GM12878 (cell line): Measurements from ENCODE around the gene MYMK. TPM values are rescaled to one million over a fixed set of nuclear protein-coding genes. Genes with fewer than 3 reads are reported as not detected.

Experiments used
- ATAC-seq: fragments of 200-7000 bp; cut with Tn5 transposase; 3 replicates; pipeline ENCODE4 v1.9.1; 2020; ENCODE audit warnings: mild to moderate bottlenecking, moderate library complexity
- BruUV-seq: library from RNA; stranded (reverse); fragments of 400-500 nt; replicated peaks from 2 replicates; lab custom pipeline; 2021; lab: Mats Ljungman, UMichigan
- CTCF ChIA-PET: fragments of 300-600 bp; sonication (Branson Sonifier 250); formaldehyde crosslinking; extraction: SDS; loops from one replicate; lab custom pipeline; 2021; ENCODE audit warnings: inconsistent platforms; lab: Yijun Ruan, JAX
- POLR2A ChIA-PET: fragments of 350-600 bp; formaldehyde crosslinking; extraction: SDS; loops from one replicate; lab custom pipeline; 2021; ENCODE audit warnings: inconsistent platforms; lab: Charles Lee
- RAD21 ChIA-PET: fragments of 300-600 bp; sonication (Branson Sonifier 250); formaldehyde crosslinking; loops from one replicate; lab custom pipeline; 2023; ENCODE audit warnings: antibody characterized with exemption; ENCODE audit not compliant: unreplicated experiment; lab: Charles Lee
- SMC1A ChIA-PET: fragments of 300-600 bp; sonication (Branson Sonifier 250); formaldehyde crosslinking; loops from one replicate; lab custom pipeline; 2023; ENCODE audit not compliant: unreplicated experiment, uncharacterized antibody; lab: Charles Lee
- DNase-seq: peaks from one replicate; pipeline ENCODE4 v3.0.0-alpha.2; 2011; ENCODE audit warnings: low read depth, low spot score
- FAIRE-seq: peaks from 3 replicates; lab custom pipeline; 2011; peaks lifted over from hg19 to GRCh38; lab: Jason Lieb, UNC
- H2AFZ ChIP-seq: 2 replicates; pipeline ENCODE4 v1.6.0; 2011; ENCODE audit warnings: low read depth, low read length, control low read depth; ENCODE audit not compliant: control insufficient read depth
- H3K27ac ChIP-seq: 2 replicates; pipeline ENCODE4 v1.5.1; 2011; ENCODE audit warnings: control low read depth; ENCODE audit not compliant: control insufficient read depth, insufficient read depth
- H3K27me3 ChIP-seq, 2 experiments: replicated peaks in 1 of 2; 2 replicates each; pipeline versions ENCODE4 v1.6.0 to v1.6.1; 2011; ENCODE audit warnings: low read length in 1 of 2; ENCODE audit not compliant: control insufficient read depth in 2 of 2, insufficient read depth in 2 of 2
- H3K36me3 ChIP-seq, 2 experiments: 2 replicates each; pipeline ENCODE4 v1.5.1; 2011; ENCODE audit warnings: low read length in 1 of 2; ENCODE audit not compliant: control insufficient read depth in 2 of 2, insufficient read depth in 2 of 2
- H3K4me1 ChIP-seq: 2 replicates; pipeline ENCODE4 v1.6.1; 2011; ENCODE audit warnings: mild to moderate bottlenecking, low read length, moderate library complexity, mixed read lengths; ENCODE audit not compliant: control insufficient read depth, insufficient read depth
- H3K4me2 ChIP-seq: 2 replicates; pipeline ENCODE4 v1.6.0; 2011; ENCODE audit warnings: control low read depth; ENCODE audit not compliant: control insufficient read depth, insufficient read depth
- H3K4me3 ChIP-seq: fragments of 200-600 bp; sonication (generic); 2 replicates; pipeline ENCODE4 v1.5.1; 2016
- H3K79me2 ChIP-seq: 2 replicates; pipeline ENCODE4 v1.6.0; 2011; ENCODE audit warnings: low read length; ENCODE audit not compliant: control insufficient read depth, insufficient read depth
- H3K9ac ChIP-seq: 2 replicates; pipeline ENCODE4 v1.8.0; 2011; ENCODE audit warnings: low read length, control low read depth, mixed read lengths; ENCODE audit not compliant: control insufficient read depth, insufficient read depth
- H3K9me3 ChIP-seq: replicated peaks from 3 replicates; pipeline ENCODE4 v1.5.1; 2011; ENCODE audit warnings: mild to moderate bottlenecking, low read length; ENCODE audit not compliant: control insufficient read depth, insufficient read depth
- H4K20me1 ChIP-seq: 2 replicates; pipeline ENCODE4 v1.6.0; 2011; ENCODE audit not compliant: control insufficient read depth, insufficient read depth
- CBX5 ChIP-seq: sonication (generic); IDR thresholded peaks from 2 replicates; pipeline ENCODE4 v1.6.1; 2016; ENCODE audit warnings: low read depth, moderate library complexity, mild to moderate bottlenecking, inconsistent platforms
- CHD1 ChIP-seq: IDR thresholded peaks from 2 replicates; pipeline ENCODE4 v1.6.1; 2012; ENCODE audit warnings: low read depth, low read length, improper control_type of control experiment
- JUND ChIP-seq: IDR thresholded peaks from 2 replicates; pipeline ENCODE4 v1.6.1; 2012; ENCODE audit warnings: low read depth, mild to moderate bottlenecking, low read length, improper control_type of control experiment, moderate library complexity
- MTA3 ChIP-seq: IDR thresholded peaks from 2 replicates; pipeline ENCODE4 v1.6.1; 2012; ENCODE audit warnings: low read length, inconsistent platforms, borderline replicate concordance
- NFIC ChIP-seq: IDR thresholded peaks from 2 replicates; pipeline ENCODE4 v1.6.1; 2012; ENCODE audit warnings: low read depth, mild to moderate bottlenecking, inconsistent platforms, low read length, moderate library complexity
- PML ChIP-seq: IDR thresholded peaks from 2 replicates; pipeline ENCODE4 v1.6.1; 2012; ENCODE audit warnings: low read length, inconsistent platforms
- RUNX3 ChIP-seq: IDR thresholded peaks from 2 replicates; pipeline ENCODE4 v1.6.1; 2012; ENCODE audit warnings: low read length, inconsistent platforms
- SREBF2 ChIP-seq: IDR thresholded peaks from 2 replicates; pipeline ENCODE4 v1.6.1; 2012; ENCODE audit warnings: mild to moderate bottlenecking, low read length
- SRF ChIP-seq, 2 experiments: IDR thresholded peaks; 2 replicates each; pipeline ENCODE4 v1.6.1; 2011; ENCODE audit warnings: low read depth in 2 of 2, low read length in 2 of 2, mild to moderate bottlenecking in 1 of 2, moderate library complexity in 1 of 2
- WGBS: methylation state at CpG from one replicate; pipeline ENCODE4 v1.1.6; 2016; ENCODE audit warnings: low lambda C conversion rate; ENCODE audit not compliant: insufficient replicate concordance, insufficient coverage; ENCODE audit errors: missing lambda C conversion rate; 5-methylcytosine and 5-hydroxymethylcytosine counted together
- in situ Hi-C: fragments of 300-500 bp; cut with MboI; formaldehyde crosslinking; loops from 9 replicates; pipeline ENCODE4 v1.14.3; 2018; ENCODE audit warnings: mixed read lengths
- intact Hi-C: fragments of 100-400 bp; cut with micrococcal nuclease; formaldehyde crosslinking; loops from one replicate; pipeline ENCODE4 v1.14.2; 2022; ENCODE audit not compliant: unreplicated experiment
- polyA plus RNA-seq, 11 experiments: library from polyadenylated mRNA; depleted of rRNA in 4 of 11; unstranded in 6 of 11; stranded (reverse) in 5 of 11; fragments of >200 nt; fragmentation: Nextera tagmentation in 4 of 11; fragmentation: Illumina TruSeq in 1 of 11; extraction: Ambion mirVana in 4 of 11; extraction: Trizol in 1 of 11; gene quantifications; 1 replicate in 1 of 11; 2 replicates in 10 of 11; pipeline versions ENCODE4 v1.2.1 to v1.2.3, GENCODE V29; 2011 to 2016; ENCODE audit warnings: inconsistent platforms in 2 of 11, missing spikeins in 2 of 11, low read depth in 1 of 11
- total RNA-seq, 4 experiments: library from RNA; depleted of rRNA in 3 of 4; stranded (reverse); fragments of >200 nt in 3 of 4; fragmentation: Illumina TruSeq in 1 of 4; extraction: Trizol in 1 of 4; gene quantifications; 2 replicates each; pipeline versions ENCODE4 v1.2.1 to v1.2.3, GENCODE V29; 2013 to 2021
- TF ChIP-seq, protein P1 (sequence below): fragments of 450-650 bp; IDR thresholded peaks from 2 replicates; pipeline ENCODE4 v1.6.1; 2016; ENCODE audit warnings: mild to moderate bottlenecking, moderate library complexity, borderline replicate concordance
- TF ChIP-seq, protein P2 (sequence below): IDR thresholded peaks from 2 replicates; pipeline ENCODE4 v1.6.1; 2012; ENCODE audit warnings: low read depth, low read length, improper control_type of control experiment
- TF ChIP-seq, protein P3 (sequence below): fragments of 450-650 bp; IDR thresholded peaks from 2 replicates; pipeline ENCODE4 v1.6.1; 2017; ENCODE audit warnings: mild to moderate bottlenecking

The MYMK gene
- total and polyA plus RNA-seq, 10 of the 15 experiments (the other 5 are each of a cell fraction or from before 2014, with no cell fraction given) = not detected

DNA sequence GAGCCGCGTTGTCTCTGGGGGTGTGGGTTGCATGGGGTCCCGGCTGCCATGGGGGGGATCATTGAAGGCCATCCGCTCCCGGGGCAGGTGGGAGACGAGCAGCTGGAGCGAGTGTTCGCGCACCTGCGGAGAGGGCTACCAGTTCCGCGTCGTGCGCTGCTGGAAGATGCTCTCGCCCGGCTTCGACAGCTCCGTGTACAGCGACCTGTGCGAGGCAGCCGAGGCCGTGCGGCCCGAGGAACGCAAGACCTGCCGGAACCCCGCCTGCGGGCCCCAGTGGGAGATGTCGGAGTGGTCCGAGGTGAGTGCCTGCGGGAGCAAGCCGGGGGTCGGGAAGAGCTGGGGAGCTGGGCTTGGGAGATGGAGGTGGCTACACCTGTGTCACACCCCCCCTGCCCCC, 43.4 kb upstream of the MYMK start (continued):
- TF ChIP-seq, protein P1, sequence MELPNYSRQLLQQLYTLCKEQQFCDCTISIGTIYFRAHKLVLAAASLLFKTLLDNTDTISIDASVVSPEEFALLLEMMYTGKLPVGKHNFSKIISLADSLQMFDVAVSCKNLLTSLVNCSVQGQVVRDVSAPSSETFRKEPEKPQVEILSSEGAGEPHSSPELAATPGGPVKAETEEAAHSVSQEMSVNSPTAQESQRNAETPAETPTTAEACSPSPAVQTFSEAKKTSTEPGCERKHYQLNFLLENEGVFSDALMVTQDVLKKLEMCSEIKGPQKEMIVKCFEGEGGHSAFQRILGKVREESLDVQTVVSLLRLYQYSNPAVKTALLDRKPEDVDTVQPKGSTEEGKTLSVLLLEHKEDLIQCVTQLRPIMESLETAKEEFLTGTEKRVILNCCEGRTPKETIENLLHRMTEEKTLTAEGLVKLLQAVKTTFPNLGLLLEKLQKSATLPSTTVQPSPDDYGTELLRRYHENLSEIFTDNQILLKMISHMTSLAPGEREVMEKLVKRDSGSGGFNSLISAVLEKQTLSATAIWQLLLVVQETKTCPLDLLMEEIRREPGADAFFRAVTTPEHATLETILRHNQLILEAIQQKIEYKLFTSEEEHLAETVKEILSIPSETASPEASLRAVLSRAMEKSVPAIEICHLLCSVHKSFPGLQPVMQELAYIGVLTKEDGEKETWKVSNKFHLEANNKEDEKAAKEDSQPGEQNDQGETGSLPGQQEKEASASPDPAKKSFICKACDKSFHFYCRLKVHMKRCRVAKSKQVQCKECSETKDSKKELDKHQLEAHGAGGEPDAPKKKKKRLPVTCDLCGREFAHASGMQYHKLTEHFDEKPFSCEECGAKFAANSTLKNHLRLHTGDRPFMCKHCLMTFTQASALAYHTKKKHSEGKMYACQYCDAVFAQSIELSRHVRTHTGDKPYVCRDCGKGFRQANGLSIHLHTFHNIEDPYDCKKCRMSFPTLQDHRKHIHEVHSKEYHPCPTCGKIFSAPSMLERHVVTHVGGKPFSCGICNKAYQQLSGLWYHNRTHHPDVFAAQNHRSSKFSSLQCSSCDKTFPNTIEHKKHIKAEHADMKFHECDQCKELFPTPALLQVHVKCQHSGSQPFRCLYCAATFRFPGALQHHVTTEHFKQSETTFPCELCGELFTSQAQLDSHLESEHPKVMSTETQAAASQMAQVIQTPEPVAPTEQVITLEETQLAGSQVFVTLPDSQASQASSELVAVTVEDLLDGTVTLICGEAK = no peak
- TF ChIP-seq SREBF2 = no peak
- TF ChIP-seq, all 136 proteins: peak for 0

DNA sequence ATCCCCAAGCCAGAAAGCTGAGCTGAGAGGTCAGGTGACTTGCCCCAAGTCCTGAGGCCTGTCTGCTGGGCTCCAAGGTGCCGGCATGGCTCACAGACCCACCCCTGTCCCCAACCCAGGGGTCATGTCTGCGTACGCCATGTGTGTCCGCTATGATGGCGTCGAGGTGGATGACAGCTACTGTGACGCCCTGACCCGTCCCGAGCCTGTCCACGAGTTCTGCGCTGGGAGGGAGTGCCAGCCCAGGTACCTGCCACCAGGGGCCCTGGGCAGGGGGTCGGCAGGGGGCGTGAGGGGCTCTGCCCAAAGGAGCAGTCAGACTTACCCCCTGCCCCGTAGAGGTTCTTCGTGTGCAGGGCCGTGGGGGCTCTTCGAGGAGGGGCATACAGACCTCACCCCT, 42.1 kb upstream of the MYMK start:
- RAD21 ChIA-PET = no interaction called here
- SMC1A ChIA-PET = no interaction called here
- Histone ChIP-seq H3K4me2 (no peak overlapping the region), H3K4me3 (no peak overlapping the region), H3K27me3 (no peaks in the 10 kb centered on the region; a peak in 1 of 4 replicates), H3K4me1 (no peaks in the 10 kb centered on the region), H2AFZ (no peak overlapping the region), H4K20me1 (no peaks in the 10 kb centered on the region), H3K9ac (no peak overlapping the region), H3K27ac (no peak overlapping the region), H3K79me2 (no peaks in the 10 kb centered on the region), H3K36me3 (no peaks in the 10 kb centered on the region), H3K9me3 (no peaks in the 10 kb centered on the region)
- in situ Hi-C loops (no loop called here), intact Hi-C loops (no loop called here)
- WGBS = 57% methylated on average over 17 of the region's 17 CpGs
- TF ChIP-seq SRF (IDR thresholded peaks at IDR 0.05; ENCODE audit: low read depth in 2 of 2, low read length in 2 of 2) (no peak), RUNX3 (no peak), PML (no peak), JUND (no peak), CBX5 (no peak), MTA3 (no peak), NFIC (no peak), CHD1 (no peak)
- TF ChIP-seq, protein P2, sequence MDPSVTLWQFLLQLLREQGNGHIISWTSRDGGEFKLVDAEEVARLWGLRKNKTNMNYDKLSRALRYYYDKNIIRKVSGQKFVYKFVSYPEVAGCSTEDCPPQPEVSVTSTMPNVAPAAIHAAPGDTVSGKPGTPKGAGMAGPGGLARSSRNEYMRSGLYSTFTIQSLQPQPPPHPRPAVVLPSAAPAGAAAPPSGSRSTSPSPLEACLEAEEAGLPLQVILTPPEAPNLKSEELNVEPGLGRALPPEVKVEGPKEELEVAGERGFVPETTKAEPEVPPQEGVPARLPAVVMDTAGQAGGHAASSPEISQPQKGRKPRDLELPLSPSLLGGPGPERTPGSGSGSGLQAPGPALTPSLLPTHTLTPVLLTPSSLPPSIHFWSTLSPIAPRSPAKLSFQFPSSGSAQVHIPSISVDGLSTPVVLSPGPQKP = no peak
- TF ChIP-seq, protein P3, sequence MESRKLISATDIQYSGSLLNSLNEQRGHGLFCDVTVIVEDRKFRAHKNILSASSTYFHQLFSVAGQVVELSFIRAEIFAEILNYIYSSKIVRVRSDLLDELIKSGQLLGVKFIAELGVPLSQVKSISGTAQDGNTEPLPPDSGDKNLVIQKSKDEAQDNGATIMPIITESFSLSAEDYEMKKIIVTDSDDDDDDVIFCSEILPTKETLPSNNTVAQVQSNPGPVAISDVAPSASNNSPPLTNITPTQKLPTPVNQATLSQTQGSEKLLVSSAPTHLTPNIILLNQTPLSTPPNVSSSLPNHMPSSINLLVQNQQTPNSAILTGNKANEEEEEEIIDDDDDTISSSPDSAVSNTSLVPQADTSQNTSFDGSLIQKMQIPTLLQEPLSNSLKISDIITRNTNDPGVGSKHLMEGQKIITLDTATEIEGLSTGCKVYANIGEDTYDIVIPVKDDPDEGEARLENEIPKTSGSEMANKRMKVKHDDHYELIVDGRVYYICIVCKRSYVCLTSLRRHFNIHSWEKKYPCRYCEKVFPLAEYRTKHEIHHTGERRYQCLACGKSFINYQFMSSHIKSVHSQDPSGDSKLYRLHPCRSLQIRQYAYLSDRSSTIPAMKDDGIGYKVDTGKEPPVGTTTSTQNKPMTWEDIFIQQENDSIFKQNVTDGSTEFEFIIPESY = no peak
- DNase-seq = no peak
- ATAC-seq = no peak
- POLR2A ChIA-PET = no interaction called here
- CTCF ChIA-PET = no interaction called here
- BruUV-seq = no TSS peak
- no peak for FAIRE-seq
